AG09319 (cell line): ENCODE measurements around the gene SPINK4.

ENCODE experiments used
- DNase-seq: peaks from one replicate; pipeline ENCODE4 v3.0.0-alpha.2; 2010; ENCODE audit warnings: low read depth; ENCODE audit errors: extremely low read depth
- TF ChIP-seq, protein P1 (sequence below): IDR thresholded peaks from 2 replicates; pipeline ENCODE4 v1.5.1; 2011; ENCODE audit warnings: low read depth, mild to moderate bottlenecking, inconsistent platforms, low read length, moderate library complexity

Gene SPINK4

DNA sequence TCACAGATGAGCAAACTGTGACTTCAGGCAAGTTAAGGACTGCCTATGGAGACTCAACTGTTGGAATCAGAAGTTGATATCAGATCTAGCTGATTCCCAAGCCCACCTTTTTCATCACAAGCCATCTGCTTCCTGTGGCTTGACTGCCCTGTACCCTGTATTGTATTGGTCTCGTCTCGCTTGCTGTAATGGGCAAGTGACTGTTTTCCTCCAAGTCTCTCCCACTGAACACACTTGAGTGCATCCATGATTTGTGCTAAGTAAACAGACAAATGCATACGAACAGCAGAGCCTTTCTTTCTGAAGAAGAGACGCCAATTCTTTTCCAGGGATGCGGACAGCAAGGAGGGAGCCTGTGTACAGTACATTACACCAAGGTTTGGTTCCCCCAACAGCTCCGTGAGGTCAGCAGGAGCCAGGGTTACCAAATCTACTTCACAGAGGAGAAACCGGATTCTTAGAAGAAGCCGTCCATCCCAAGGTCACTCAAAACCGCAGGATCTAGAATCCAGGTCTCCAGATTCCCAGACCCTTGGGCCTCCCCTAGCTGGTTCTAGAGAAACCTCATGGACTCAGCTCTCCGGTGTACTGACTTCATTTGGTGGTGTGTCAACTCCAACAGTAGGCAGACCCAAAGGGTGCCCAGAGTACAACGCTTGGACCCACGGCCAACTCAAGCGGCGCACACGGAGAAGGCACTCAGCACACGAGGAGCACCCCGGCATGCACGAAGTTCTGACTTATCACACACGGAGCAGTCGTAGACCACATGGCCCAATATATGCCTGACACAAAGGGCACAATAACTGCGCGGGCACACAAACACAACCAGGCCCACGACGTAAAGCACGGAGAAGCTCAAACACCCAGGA, 23.4 kb downstream of the SPINK4 start:
- TF ChIP-seq, protein P1, sequence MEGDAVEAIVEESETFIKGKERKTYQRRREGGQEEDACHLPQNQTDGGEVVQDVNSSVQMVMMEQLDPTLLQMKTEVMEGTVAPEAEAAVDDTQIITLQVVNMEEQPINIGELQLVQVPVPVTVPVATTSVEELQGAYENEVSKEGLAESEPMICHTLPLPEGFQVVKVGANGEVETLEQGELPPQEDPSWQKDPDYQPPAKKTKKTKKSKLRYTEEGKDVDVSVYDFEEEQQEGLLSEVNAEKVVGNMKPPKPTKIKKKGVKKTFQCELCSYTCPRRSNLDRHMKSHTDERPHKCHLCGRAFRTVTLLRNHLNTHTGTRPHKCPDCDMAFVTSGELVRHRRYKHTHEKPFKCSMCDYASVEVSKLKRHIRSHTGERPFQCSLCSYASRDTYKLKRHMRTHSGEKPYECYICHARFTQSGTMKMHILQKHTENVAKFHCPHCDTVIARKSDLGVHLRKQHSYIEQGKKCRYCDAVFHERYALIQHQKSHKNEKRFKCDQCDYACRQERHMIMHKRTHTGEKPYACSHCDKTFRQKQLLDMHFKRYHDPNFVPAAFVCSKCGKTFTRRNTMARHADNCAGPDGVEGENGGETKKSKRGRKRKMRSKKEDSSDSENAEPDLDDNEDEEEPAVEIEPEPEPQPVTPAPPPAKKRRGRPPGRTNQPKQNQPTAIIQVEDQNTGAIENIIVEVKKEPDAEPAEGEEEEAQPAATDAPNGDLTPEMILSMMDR: no peak
- no peak for DNase-seq

DNA sequence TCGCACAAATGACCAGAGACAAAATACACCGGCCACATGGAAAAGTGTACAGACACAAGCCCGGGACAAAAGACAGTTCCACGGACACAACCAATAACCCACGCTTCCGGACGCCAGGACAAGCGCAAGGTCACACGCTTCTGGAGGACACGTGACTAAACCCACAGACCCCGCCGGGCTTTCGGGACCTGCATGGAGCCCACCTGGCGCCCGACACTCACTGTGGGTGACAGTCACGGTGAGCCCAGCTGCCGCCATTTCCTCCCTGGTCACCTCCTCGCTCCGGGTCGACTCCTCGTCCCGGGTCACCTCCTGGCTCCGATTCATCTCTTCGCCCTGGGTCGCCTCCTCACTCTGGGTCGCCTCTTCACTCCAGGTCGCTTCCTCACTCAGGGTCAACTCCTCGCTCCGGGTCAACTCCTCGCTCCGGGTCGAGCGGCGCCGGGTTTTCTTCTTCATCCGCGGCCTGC, 24.1 kb downstream of the SPINK4 start:
- no peak for DNase-seq
- TF ChIP-seq, protein P1: no peak

DNA sequence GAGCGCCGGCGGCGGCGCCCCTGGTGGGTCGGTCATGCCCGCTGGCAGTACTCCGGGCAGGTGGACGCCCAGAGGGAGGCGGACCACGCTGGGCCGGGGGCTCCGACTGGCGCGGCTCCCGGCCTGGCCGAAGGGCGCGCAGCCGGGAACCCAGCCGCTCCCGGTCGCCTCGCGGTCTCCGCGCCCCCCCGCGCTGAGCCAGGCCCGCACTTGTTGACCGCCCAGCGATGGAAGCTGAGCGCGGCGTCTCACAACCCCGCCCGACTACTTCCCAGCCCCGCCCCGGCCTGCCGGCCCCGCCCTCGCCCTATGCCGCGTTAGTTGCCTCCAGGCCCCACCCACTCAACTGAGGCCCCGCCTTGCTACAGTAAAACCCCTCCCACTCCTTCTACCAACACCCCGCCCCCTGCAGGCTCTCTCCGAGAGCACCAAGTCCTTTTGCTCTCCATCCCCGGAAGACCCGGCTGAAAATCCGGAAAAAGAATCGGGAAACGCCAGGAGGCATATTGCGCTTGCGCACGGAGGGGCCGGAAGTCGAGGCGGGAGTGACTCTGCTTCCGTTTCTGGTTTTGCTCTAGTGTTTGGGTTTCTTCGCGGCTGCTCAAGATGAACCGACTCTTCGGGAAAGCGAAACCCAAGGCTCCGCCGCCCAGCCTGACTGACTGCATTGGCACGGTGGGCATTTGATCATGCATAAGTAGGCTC, 24.7 kb downstream of the SPINK4 start, which contains the start of the genes BAG1 and CHMP5:
TSS of gene BAG1 (minus strand) at position 236 of the 705 bp plus-strand sequence.
TSS of gene CHMP5 (plus strand) at position 577 of the 705 bp plus-strand sequence. CDS start at position 607, 30 bp downstream.
- DNase-seq: peak; percentile 99
- TF ChIP-seq, protein P1: peak; percentile 34

DNA sequence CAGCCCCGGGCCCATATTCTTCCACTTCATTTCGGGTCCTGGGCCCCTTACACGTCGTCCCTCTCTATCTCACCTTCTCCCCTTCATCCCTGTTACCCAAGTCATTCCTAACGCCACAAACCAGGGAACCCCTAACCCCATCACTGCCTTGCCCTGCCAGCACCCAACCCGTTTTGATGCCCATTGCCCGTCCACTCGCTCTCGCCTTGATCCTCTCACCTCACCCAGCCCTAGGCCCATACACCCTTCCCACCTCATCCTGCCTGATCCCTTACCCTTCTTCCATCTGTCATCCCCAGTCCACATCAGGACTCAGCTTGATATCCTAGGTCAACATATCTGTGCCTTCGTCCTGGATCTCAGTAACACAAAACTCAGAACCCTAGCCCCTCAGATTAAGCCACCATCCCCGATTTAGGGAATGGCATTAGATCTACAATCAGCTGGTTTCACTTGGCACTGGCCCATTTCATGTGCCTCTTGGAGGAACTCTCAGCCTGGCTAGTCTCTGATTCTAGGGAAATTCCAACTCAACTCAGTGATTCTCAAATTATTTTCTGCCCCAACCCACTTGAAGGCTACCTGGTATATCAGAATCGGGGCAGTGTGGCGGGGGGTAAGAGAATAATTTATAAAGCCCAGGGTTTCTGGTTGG, 25.4 kb downstream of the SPINK4 start:
- TF ChIP-seq, protein P1: no peak

DNA sequence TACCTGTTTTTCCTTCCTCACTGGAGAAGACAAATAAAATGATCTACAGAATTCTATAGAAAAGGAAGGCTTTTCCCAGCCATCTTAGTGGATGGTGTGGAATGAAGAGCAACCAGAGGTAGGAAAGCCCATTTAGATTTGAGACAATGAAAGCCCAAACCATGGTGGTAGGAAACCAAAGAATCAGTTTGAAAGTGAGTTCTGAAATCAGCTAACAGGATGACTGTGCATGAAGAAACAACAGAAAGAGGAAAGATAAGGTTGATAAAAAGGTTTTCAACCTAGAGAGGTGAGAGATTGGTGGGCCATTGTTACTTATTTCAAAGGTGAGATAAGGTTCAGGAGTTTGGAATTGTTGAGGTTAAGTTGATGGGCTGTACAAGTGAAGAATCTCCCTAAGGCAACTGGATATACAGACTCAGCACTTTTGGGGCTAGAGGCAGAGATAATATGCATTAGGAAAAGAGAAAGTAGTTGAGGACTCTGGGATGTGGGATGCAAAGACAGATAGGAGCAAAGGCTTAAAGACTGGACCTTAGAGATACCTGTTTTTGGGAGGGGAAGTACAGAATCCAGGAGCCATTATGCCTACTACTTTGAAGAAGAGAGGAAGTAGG, 27.3 kb downstream of the SPINK4 start:
- TF ChIP-seq, protein P1: no peak

More for the DNA sequence above, 25.4 kb downstream of the SPINK4 start:
- no peak for DNase-seq

DNA sequence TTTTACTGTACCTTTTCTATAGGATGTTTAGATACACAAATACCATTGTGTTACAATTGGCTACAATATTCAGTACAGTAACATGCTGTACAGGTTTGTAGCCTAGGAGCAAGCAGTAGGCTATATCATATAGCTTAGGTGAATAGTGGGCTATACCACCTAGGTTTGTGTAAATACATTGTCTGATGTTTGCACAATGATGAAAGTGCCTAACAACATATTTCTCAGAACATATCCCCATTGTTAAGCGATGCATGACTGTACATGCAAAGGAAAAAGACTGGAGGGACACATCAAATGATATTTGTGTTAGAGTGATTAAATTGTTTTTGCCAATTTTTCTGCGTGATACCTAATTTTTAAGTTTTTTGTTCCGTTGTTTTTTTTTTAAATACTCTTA, 30.2 kb downstream of the SPINK4 start:
- DNase-seq: no peak
- TF ChIP-seq, protein P1: no peak

More for the DNA sequence above, 27.3 kb downstream of the SPINK4 start:
- no peak for DNase-seq
